Liver (tissue), 3 donors: ENCODE measurements around the gene ARMS2.

Experiments
- CTCF ChIP-seq: fragments of 150-350 bp; IDR thresholded peaks from 2 replicates; pipeline ENCODE4 v1.5.1; 2017; ENCODE audit warnings: improper control_type of control experiment, low read depth, low read length; ENCODE audit not compliant: missing input control
- EGR1 ChIP-seq, 2 donors: IDR thresholded peaks; 2 replicates each; pipeline ENCODE4 v1.6.1; 2016 to 2018; ENCODE audit warnings: antibody characterized with exemption in 2 of 2, low read depth in 2 of 2
- MAX ChIP-seq: IDR thresholded peaks from 2 replicates; pipeline ENCODE4 v1.6.1; 2016; ENCODE audit warnings: antibody characterized with exemption
- RAD21 ChIP-seq, 2 donors: IDR thresholded peaks; 2 replicates each; pipeline ENCODE4 v1.6.1; 2016; ENCODE audit warnings: antibody characterized with exemption in 2 of 2, mild to moderate bottlenecking in 2 of 2
- YY1 ChIP-seq: IDR thresholded peaks from 2 replicates; pipeline ENCODE4 v1.6.1; 2016; ENCODE audit warnings: antibody characterized with exemption, mild to moderate bottlenecking
- donor health status: healthy.
- donor health status: healthy.

GRCh38 chr10:122478971-122479370, 24.5 kb downstream of the ARMS2 start:
- no peak for TF ChIP-seq CTCF
- TF ChIP-seq EGR1 (IDR thresholded peaks at IDR 0.05; ENCODE audit: low read depth in 2 of 2) = no peak
- no peak for TF ChIP-seq RAD21 (IDR thresholded peaks at IDR 0.05)
- TF ChIP-seq MAX = no peak
- TF ChIP-seq YY1 = no peak
